ENCODE data around the gene PTPN4.
A peak's percentile ranks its signal among the peaks of the same experiment; 100 is the strongest.
"Not testable (repeated sequence)": the region's sequence is repeated elsewhere in the genome, so short reads cannot be mapped to it uniquely, and the experiment has no call there.

PTPN4 gene

GRCh38 chr2:119769645-119770044 lies 9.9 kb downstream of the PTPN4 start:
- DNase-seq, result no peak

- no peak for DNase-seq
These were observed 11.6 kb downstream of the PTPN4 start for GRCh38 chr2:119771331-119771730.

GRCh38 chr2:119772128-119772527 lies 12.4 kb downstream of the PTPN4 start:
- DNase-seq, result no peak

GRCh38 chr2:119772767-119773166 lies 13.0 kb downstream of the PTPN4 start:
- DNase-seq, result no peak

- DNase-seq, result peak; percentile 17
These were observed 14.3 kb downstream of the PTPN4 start for GRCh38 chr2:119774026-119774425.

- DNase-seq, result no peak
These were observed 15.4 kb downstream of the PTPN4 start for GRCh38 chr2:119775102-119775501.

- no peak for DNase-seq
These were observed 22.7 kb downstream of the PTPN4 start for GRCh38 chr2:119782308-119783027.

GRCh38 chr2:119784876-119785275 lies 25.2 kb downstream of the PTPN4 start:
- DNase-seq, result no peak

- DNase-seq, result no peak
These were observed 26.6 kb downstream of the PTPN4 start for GRCh38 chr2:119786295-119786694.

GRCh38 chr2:119788752-119789151 lies 29.0 kb downstream of the PTPN4 start:
- no peak for DNase-seq

GRCh38 chr2:119790466-119790865 lies 30.7 kb downstream of the PTPN4 start:
- DNase-seq, result no peak

GRCh38 chr2:119792907-119793312 lies 33.2 kb downstream of the PTPN4 start:
- DNase-seq, result no peak

- DNase-seq, result no peak
These were observed 34.5 kb downstream of the PTPN4 start for GRCh38 chr2:119794237-119794636.

GRCh38 chr2:119795309-119796303 lies 35.9 kb downstream of the PTPN4 start:
- DNase-seq, result no peak

GRCh38 chr2:119800376-119800902 lies 40.7 kb downstream of the PTPN4 start:
- DNase-seq, result no peak

- DNase-seq, result no peak
These were observed 41.3 kb downstream of the PTPN4 start for GRCh38 chr2:119801040-119801439.

GRCh38 chr2:119801989-119802388 lies 42.3 kb downstream of the PTPN4 start:
- not testable (repeated sequence) for DNase-seq

GRCh38 chr2:119803101-119803500 lies 43.4 kb downstream of the PTPN4 start:
- no peak for DNase-seq

- DNase-seq, result not testable (repeated sequence)
These were observed 44.7 kb downstream of the PTPN4 start for GRCh38 chr2:119804409-119804808.

GRCh38 chr2:119808516-119809147 lies 48.9 kb downstream of the PTPN4 start:
- no peak for DNase-seq

- DNase-seq, result no peak
These were observed 49.8 kb downstream of the PTPN4 start for GRCh38 chr2:119809339-119810048.

GRCh38 chr2:119810049-119810630 lies 50.4 kb downstream of the PTPN4 start:
- no peak for DNase-seq

Data from NCI-H1105 (cell line).